Measurements from ENCODE around the gene CXCL1. TPM values are rescaled to one million over a fixed set of nuclear protein-coding genes. Genes with fewer than 3 reads are reported as not detected.
A peak's percentile ranks its signal among the peaks of the same experiment; 100 is the strongest.

Gene CXCL1
- total RNA-seq, 1 experiment from 2014 or later: 21.4 TPM

DNA sequence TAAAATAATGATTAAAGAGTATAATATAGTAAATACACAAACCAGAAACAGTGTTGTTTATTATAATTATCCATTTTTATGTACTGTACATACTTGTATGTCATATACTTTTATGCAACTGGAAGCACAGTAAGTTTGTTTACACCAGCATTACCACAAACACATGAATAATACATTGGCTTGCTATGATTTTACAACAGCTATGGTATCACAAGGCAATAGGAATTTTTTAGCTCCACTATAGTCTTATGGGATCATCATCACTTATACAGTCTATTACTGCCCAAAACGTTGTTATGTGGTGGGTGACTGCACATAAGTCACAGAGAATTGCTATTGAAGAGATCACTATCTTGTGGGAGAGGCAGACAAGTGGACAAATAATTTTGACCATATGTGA is 17.9 kb upstream of the CXCL1 start:
- no peak for DNase-seq (ENCODE audit: low read depth)

DNA sequence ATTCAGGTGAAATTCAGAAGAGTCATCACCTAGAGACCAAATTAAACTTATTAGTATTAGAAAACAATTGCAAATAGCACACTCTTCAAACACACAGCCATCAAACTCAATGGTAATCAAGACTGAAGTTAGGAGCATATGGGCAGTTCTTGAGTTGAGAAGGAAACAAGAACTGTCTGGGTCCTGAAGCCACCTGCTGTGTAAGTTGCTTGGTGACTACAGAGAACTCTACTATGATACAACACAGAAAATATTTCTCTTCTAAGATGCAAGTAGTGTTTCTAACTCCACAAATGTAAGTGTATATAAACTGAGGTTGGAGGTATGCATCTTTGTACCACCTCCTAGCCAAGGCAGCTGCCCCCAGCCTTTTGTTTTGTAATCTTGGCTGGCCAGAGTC is 16.4 kb upstream of the CXCL1 start:
- no peak for DNase-seq (ENCODE audit: low read depth)

GRCh38 chr4:73853246-73853704 is 15.9 kb upstream of the CXCL1 start, which contains the start of gene PF4V1:
TSS of gene PF4V1 (plus strand) at chr4:73853296. CDS start at chr4:73853363, 67 bp downstream.
- no peak for DNase-seq (ENCODE audit: low read depth)

GRCh38 chr4:73853718-73854473 is 15.3 kb upstream of the CXCL1 start:
- DNase-seq (ENCODE audit: low read depth): no peak

DNA sequence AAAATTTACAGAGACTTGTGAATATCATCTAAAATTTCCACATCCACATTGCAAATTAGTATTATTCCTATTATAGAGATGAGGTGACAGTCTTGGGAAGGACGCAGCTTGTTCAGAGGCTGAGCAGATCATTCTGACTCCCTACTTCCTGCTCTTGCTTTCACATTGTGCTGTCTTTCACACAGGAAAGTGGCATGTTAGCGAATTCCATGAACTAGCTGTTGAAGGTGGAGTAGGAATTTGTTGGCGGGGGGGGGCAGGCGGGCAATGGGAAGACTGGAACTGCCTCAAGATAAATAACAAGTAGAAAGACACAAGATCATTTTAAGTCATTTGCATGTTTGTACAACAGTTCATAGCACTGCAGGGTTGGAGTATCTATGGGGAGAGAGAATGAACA is 13.8 kb upstream of the CXCL1 start:
- no peak for DNase-seq (ENCODE audit: low read depth)

DNA sequence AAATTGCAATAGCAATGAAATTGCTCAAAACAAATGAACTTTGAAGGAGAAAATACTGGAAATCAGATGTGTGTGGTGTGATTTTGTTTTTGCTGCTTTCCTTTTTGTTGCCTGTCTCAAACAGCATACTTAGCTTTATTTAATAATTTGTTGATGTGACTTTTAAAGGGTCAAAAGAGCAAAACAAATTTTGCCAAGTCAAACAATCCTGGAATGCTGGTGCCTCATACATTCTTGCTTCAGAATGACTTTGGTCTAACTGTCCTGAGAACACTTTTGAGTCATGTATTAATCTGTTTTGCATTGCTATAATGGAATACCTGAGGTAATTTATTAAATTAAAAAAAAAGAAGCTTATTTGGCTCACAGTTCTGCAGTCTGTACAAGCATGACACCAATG is 12.7 kb upstream of the CXCL1 start:
- DNase-seq (ENCODE audit: low read depth): no peak

DNA sequence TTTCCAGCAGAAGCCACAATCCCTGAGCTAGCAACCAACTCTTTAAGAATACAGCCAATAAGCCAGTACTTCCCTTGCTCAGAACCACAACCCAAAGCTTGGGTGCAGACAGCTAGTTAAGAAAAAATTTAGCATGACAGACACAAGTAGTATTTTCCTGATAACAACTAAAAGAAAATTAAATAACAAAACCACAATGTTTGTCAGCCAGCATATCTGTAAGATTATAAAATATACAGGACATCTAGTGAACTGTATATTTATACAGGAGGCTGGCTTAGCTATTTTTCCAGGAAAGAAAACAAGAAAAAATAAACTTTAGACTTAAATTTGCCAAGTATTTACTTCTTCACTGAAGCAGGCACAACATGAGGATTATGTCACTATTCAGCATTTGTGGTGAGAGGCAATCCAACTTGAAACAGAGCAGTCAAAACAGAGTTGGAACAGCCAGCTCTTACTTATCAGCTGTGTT is 9.5 kb upstream of the CXCL1 start:
- peak; percentile 45 for DNase-seq (ENCODE audit: low read depth)

DNA sequence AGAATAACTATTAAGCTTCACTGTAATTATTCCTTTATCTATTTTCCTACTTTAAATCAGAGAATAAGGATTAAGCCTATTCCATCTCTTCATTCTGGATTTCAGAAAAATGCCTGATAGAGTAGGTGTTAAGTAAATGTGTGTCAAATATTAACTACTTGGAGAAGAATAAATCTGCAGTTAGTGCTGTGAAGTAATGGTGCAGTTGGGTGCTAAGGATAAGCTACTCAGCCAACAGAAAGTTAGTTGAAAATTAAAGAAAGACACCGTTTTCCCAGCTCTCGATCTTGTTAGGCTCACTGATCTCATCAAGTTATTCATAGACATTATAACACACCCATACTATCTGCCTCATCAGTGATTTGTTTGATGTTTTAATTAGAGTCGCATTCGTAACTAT is 9.0 kb upstream of the CXCL1 start:
- no peak for DNase-seq (ENCODE audit: low read depth)

GRCh38 chr4:73860917-73861316 is 8.3 kb upstream of the CXCL1 start:
- no peak for DNase-seq (ENCODE audit: low read depth)

DNA sequence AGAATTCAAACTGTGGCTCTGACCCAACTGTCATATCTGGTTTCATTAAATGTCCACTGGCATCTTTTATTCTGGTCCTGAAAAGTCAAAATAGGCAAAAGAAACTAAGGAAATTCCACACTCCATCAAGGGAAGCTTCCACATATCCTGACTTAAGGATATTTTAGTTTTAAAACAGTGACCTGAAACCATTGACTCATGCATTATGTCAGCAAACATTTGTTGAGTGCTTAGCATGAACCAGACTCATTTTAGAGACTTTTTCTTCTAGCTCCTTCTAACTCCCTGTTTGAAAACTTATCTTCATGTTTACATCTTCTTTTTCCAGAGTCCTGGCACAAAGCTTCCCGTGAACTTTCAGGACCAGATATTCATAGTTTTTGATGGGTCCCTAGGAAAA is 6.9 kb upstream of the CXCL1 start:
- no peak for DNase-seq (ENCODE audit: low read depth)

DNA sequence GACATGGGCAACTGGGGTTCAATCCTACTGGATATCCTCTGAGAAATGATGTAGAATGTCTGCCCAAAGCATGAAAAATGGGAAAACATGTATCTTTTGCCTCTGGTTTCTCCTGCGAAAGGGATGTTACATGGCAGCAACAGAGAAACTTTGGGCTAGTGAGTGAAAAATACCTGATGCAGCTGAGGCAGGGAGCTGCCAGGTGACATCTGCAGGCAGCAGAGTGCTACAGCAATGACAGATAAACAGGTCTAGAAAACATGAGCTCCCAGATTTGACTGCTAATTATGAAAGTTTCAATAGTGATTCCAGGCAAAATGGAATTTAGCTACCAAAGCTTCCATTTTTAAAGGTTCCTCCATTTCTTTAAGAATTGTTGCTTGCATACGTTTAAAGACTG is 4.8 kb upstream of the CXCL1 start:
- DNase-seq (ENCODE audit: low read depth): no peak

- DNase-seq (ENCODE audit: low read depth): no peak
Observed at GRCh38 chr4:73864961-73865360, 4.2 kb upstream of the CXCL1 start.

GRCh38 chr4:73865431-73866096 is 3.6 kb upstream of the CXCL1 start:
- DNase-seq (ENCODE audit: low read depth): no peak

GRCh38 chr4:73866246-73866645 is 2.9 kb upstream of the CXCL1 start:
- no peak for DNase-seq (ENCODE audit: low read depth)

DNA sequence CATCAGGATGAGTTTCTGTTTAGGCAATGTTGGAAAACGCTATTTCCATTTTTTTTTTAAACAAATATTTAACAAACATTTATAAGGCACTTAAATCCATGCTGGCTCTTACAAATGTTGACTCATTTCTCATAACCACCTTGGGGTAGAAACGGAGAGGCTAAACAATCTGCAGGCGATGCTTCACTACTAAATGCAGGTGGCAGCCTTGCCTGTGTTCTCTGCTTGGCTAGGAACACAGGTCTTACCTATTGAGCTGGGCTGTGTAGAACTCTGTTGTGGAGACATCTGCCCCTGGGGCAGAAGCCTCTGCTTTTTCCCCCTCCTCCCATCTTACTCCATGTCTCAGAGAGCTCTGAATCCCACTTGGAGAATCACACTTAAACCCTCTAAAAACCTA is 1.4 kb upstream of the CXCL1 start:
- no peak for DNase-seq (ENCODE audit: low read depth)

DNA sequence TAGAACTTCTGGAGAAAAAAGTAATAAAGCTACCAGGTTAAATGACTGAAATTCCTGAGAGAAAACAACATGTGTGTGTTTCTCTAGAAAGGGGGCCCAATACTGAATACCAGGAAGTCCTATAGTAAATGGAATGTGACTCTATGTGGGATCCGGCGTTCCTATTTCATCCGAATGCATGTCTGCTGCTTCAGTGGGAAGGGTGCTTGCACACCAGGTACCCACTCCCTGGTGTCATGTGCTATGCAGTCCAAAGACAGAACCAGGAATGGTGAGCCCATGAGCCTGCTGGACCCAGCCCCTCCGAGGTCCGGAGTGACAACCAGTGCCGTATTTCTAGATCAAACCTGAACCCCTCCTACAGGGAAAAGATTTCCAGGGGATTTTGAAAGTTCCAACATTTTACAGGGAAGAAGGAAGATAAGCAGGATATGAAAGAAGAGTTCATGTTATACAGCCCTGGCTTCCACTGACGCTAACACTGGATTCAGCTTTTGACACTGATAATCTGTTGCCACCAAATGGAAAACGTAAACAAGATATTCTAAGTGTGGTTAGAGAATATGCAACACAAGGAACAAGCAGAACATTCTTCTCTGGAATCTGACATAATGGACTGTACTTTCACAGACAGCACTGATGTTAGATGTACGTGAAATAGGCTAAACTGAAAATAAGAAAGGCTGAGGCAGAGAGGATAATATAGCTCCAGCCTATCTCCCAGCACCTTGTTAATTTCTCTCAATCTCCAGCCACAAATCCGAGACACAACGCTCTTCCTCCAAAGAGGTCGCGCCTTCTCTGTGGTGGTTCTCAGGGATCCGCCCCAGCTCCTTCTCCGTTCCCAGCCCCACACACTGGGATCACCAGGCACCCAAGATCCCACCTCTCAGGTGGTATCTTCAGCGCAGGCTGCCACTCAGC is 725 bp upstream of the CXCL1 start:
- no peak for DNase-seq (ENCODE audit: low read depth)

DNA sequence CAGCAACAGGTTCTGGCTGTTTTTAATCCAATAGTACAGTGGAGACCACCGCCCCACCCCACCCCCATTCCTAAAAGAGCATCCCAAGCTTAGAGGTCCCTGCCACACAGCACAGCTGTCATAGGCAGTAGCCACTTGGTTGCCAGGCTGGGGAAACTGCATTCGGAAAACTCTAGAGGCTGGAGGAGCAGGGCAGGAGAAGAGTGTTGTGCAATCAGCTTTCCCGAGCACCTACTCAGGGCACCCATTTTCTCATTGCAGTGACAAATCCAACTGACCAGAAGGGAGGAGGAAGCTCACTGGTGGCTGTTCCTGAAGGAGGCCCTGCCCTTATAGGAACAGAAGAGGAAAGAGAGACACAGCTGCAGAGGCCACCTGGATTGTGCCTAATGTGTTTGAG is 1.1 kb downstream of the CXCL1 start:
- DNase-seq (ENCODE audit: low read depth): no peak

GRCh38 chr4:73870768-73871167 is 1.6 kb downstream of the CXCL1 start:
- DNase-seq (ENCODE audit: low read depth): no peak

DNA sequence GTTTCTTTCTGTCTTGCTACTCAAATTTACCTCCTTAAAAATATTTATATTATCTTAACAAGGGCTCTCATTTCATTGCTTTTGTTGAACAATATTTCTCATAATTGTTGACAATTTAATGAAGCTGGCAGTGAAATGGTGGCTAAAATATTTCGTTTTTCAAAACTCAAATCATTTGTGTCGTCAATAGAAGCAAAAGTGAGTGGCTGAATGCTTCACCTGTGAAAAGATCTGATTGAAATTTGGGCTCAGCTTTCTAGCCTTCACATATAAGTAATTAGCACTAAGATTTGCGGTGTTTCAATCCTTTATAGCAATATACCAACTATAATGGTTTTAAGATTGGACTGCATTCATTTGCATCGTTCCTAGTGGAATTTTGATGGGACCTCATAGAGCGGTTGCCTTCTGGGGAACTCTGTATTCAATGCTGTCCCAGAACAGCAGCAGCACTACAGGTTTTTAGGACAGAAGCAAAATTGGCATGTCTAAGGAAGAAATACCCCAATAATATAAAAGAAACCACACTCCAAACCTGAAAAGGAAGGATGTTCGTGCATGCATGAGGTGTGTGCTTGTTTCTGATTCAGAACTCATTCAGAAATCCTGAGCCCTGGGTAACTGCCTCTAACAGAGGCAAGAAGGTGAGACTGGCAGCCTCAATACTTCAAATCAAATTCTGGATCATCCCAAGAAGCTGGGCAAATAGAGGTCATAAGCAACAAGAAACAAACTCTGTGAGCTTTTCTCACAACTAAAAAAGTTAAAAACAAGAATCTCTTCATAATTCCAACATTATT is 2.5 kb downstream of the CXCL1 start:
- no peak for DNase-seq (ENCODE audit: low read depth)

- no peak for DNase-seq (ENCODE audit: low read depth)
Observed at GRCh38 chr4:73872316-73873108, 3.3 kb downstream of the CXCL1 start.

GRCh38 chr4:73874386-73874785 is 5.2 kb downstream of the CXCL1 start:
- no peak for DNase-seq (ENCODE audit: low read depth)

Measured in Daoy (cell line).